ENCODE results near the gene MALT1.

GRCh38 chr18:58758606-58759005 lies 87.3 kb downstream of the MALT1 start:
- TF ChIP-seq CTCF (IDR thresholded peaks at IDR 0.05) (no peak), POLR2A (IDR thresholded peaks at IDR 0.05) (no peak)
